ENCODE data around the gene RNASE8.
"Not testable (repeated sequence)": the region's sequence is repeated elsewhere in the genome, so short reads cannot be mapped to it uniquely, and the experiment has no call there.

RNASE8 gene

DNA sequence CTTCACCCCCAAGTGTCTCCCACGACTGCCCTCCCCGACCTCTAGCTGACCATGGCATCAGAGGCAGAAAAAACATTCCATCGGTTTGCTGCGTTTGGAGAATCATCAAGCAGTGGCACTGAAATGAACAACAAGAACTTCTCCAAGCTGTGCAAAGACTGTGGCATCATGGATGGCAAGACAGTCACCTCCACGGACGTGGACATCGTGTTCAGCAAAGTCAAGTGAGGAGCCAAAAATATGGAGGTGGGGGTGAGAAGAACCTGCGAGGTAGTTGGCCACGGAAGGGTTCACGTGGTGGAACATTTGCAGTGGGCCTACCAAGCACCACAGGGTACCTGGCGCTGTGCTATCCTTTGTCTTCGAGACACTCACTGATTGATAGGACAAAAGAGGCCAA is 27.1 kb upstream of the RNASE8 start:
- no peak for DNase-seq

GRCh38 chr14:21032326-21033132 is 25.1 kb upstream of the RNASE8 start:
- no peak for DNase-seq

DNA sequence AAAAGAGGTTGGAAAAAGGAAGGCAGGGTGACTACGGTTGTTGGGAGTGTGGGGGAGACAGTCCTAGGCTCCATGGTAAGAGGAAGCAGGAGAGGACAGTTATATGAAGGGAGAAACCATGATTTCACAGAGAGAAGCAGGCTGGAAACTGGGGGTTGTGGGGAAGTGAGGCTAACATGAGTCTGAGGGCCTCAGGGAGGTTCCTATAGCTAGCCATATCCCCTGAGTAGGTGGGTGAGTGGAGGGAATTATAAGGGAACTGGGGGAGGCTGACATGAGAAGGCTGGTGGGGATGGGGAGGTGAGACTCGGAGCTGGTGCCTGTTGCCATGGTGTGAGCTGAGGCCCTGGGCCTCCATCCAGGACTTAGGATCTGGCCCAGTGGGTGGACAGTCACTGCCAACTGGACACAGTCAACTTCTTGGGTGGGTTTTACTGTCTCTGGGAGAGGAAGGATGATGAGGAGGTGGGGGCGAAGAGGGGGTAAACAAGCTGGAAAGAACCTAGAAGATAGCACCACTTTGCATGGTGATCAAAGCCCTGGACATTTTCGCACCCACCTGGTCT is 24.4 kb upstream of the RNASE8 start:
- DNase-seq: no peak

DNA sequence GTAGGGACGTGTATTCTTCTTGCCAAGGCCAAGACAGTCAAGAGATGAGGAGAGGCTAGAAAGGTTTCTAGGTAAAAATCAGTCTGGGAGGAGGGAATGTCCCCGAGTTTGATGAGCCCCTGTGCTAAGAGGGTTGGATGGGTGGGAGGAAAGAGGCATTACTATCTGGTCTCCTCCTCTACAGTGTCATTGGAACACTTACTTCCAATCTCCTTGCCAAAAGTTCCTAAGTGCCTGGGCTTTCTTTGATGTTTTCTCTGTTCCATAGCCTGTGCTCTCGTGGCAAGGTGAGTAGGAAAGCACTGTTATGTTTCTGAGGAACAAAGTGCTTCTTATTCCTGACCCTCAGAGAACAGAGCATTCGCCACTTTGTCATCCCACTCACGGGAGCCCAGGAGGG is 22.9 kb upstream of the RNASE8 start, which contains the start of gene RNASE13:
Gene RNASE13, minus strand, starts transcription at position 101 of the 400 bp plus-strand sequence. CDS start 519 bp downstream, outside the sequence.
- no peak for DNase-seq

DNA sequence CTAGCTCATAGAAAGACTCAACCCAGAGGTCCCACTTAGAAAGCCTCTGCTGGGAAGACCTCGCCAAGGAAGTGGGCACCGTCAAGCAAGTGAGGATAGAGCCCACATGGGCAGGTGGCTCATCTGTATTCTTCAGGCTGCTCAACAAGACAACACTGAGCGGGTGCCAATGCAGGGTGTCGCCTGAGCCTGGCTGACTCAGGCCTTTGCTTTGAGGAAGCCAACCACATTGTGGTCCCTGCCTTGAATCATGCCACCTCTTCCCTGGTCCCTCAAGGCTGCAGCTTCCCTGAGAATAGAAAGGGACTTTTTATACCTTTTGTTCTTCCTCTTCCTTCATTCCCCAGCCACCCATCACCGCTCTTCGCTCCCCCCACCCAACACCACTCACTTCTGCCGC is 20.9 kb upstream of the RNASE8 start:
- DNase-seq: no peak

DNA sequence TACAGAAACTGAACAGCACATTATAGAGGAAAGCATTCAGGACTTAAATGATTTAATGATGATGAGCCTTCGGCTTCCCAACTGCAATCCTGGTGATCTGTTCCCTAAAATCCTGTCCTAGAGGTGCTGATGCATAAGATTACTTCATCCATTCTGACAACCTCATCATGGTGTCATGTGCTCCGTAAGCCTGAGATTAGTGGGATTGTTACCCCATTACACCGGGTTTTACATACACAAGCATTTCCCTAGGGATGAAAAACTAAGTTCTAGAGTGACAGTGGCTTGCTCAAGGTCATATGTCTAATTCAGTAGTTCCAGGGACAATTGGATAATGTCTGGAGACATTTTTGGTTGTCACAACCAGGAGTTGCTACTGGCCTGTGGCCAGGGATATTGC is 20.5 kb upstream of the RNASE8 start:
- DNase-seq: no peak

DNA sequence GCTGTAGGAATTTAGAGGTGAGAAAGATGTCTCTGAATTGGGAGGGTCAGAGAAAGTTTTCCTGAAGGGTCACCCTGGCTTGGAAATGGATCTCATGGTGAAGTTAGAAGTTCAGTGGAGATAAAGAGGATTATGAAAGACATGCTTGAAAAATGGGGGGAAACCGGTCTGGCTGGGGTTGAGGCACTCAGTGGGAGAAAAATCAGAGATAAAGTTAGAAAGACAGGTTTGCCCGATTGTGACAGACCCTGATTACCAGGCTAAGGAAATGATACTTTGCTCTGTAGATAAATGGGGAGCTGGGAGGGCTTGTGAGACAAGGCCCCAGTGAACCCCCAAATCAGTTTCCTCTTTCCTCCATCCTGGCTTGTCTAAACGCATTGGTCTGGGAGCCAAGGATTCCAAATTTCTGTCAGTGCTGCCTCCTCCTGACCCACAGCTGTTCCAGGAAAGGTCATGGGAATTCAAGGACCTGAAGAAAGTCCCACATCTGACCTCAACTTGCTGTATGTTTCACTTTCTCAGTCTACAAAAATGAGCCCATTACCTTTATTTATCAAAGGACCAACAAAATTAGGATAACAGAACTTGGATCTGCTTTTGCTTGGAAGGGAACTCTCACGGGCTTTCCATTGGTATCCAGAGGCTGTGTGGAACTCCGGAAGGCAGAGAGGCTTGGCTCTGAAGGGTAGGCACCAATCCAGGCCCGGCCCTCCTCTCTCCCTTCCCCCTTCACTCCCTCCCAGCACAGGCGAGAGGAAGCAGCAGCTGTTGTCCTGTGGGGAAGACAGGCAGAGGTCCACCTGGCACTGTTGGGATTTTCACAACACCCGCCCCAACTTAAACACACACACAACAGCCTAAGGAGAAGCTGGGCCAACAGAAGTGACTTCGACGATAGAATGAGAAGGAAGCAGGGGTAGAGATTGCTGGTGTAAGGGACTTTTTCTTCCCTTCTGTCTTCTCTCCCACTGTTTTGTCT is 18.9 kb upstream of the RNASE8 start:
- no peak for DNase-seq

- no peak for DNase-seq
These were observed 17.8 kb upstream of the RNASE8 start for GRCh38 chr14:21039585-21040369.

DNA sequence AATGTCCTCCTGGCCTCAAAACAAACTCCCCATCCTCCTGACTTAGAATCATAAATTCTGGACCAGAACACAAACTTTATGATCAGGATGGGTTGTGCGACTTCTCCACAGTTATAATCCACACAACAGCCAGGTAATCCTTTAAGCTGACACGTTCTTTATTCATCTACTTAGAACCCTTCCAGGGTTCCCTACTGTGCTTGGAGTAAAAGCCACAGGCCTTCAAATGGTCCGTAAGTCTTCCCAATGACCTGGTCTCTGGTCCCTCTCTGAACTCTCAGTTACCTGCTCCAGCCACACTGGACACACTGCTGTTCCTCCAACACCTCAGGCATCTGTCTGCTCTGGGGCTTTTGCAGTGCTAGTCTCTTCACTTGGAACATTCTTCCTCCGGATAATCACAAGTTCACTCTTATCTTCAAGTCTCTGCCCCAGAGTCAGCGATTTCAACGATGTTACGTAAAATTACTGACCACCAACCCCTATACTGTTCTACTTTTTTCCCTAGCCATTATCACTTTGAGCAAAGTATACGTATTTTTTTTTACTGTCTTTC is 17.2 kb upstream of the RNASE8 start:
- no peak for DNase-seq

DNA sequence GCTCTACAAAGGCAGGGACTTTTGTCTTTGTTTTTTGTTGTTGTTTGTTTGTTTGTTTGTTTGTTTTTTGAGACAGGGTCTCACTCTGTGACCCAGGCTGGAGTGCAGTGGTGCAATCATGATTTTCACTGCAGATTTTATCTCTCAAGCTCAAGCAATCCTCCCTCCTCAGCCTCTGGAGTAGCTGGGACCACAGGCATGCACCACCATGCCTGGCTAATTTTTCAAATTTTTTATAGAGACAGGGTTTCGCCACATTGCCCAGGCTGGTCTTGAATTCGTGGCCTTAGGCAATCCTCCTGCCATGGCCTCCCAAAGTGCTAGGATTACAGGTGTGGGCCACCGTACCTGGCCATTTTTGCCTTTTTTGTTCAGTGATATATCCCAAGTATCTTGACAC is 16.7 kb upstream of the RNASE8 start:
- not testable (repeated sequence) for DNase-seq

DNA sequence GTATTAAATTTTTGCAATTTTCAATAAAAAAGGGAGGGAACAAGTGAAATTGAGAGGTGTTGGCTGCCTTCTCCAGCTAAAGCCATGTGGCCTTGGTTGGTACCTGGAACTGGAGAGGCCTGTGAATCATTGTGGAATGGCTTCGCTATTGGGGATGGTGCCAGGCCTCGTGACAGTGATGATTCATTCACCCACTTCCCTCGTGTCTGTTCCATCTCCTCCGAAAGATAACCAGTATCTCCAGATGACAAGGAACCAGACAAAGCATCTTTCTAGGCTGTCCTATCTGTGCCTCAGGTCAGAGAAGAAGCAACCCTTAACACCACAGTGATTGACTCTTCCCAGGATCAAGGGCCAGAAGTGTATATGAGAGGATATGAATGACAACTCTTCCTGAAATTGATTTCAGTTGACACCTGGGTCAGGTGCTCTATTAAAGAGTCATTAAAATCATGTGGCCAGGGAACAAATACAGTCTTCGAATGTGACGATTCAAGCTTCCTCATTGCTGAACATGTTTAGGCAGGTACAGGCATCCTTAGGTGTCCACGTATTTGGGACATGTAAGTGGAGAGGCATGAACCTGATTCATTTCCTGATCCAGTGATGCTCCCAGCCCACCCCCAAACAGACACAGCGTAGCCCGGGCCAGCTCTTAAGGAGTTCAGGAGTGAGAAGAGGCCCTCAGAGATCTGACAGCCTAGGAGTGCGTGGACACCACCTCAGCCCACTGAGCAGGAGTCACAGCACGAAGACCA is 15.8 kb upstream of the RNASE8 start, which contains the start of gene RNASE7:
Gene RNASE7, plus strand, starts transcription at position 687 of the 758 bp plus-strand sequence. CDS start 631 bp downstream, outside the sequence.
- no peak for DNase-seq

- no peak for DNase-seq
These were observed 14.7 kb upstream of the RNASE8 start for GRCh38 chr14:21042918-21043317.

- no peak for DNase-seq
These were observed 14.1 kb upstream of the RNASE8 start for GRCh38 chr14:21043387-21043973.

GRCh38 chr14:21043974-21044618 is 13.5 kb upstream of the RNASE8 start:
- DNase-seq: no peak

DNA sequence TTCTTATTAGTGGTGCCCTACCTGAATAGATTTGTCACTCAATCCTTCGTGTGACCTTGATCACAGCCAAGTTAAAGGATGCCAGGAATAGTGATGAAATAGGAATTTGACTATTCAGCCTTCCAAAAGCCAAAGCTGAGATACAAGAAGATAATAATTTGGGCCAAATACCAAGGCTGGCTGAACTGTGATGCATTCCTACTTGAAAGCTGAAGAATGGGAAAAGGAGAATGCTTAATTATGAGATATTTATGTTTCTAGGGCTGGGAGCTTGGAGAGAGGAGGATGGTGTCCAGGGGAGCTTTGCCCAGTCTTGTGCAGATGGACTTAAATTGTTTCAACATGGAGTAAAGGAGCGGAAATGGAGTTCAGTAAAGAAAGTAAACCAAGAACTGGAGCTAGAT is 10.2 kb upstream of the RNASE8 start:
- DNase-seq: no peak

GRCh38 chr14:21048638-21049037 is 9.0 kb upstream of the RNASE8 start:
- no peak for DNase-seq

DNA sequence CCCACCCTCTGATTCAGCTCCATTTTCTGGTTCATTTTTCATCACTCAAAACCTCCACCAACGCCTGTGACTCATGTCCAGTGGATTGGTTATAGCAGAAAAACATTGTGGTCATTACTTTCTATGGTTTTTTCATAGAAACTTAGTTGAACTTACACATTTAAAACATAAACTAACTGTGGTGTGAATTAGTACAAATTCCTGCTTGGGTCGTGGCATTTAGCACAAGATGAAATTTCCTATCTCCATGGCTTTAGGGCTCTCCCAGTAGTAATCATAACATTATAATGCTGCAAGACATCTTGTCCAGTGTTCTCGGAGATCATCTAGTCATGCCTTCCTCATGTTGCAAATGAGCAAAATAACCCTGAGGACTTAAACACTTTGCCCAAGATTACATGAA is 8.3 kb upstream of the RNASE8 start:
- DNase-seq: no peak

GRCh38 chr14:21050597-21050996 is 7.0 kb upstream of the RNASE8 start:
- DNase-seq: no peak

DNA sequence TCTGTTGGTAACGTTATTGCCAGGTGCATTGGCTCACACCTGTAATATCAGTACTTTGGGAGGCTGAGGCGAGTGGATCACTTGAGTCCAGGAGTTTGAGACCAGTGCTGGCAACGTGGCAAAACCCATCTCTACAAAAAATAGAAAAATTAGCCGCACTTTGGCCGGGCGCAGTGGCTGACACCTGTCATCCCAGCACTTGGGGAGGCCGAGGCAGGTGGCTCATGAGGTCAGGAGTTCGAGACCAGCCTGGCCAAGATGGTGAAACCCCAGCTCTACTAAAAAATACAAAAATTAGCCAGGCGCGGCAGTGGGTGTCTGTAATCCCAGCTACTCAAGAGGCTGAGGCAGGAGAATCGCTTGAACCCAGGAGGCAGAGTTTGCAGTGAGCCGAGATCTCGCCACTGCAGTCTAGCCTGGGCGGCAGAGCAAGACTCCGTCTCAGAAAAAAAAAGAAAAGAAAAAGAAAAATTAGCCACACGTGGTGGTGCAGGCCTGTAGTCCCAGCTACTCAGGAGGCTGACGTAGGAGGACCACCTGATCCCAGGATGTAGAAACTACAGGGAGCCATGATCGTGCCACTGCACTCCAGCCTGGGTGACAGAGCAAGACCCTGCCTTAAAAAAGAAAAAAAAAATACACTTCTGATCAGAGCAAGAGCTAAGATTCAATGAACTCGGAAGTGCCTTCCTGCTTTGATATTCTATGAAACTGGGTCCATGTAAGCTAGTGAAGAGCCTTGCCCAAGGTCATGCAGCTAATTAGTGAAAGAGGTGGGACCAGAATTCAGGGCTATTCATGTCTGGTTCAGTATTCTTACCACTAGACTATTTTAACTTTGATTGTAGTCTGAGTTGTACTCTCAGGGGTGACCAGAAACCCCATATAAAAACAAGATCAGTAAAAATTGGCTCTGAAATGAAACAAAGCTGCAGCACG is 4.2 kb upstream of the RNASE8 start:
- DNase-seq: no peak
